SK-N-SH (cell line): ENCODE results near the gene PSME2. TPM values are rescaled to one million over a fixed set of nuclear protein-coding genes. Genes with fewer than 3 reads are reported as not detected.

Source experiments
- CTCF ChIA-PET: fragments of 300-600, 350-600 bp; formaldehyde crosslinking; extraction: SDS; loops from one replicate; lab custom pipeline; 2021; lab: Yijun Ruan, JAX
- POLR2A ChIA-PET: fragments of 350-600 bp; sonication (Branson Sonifier 250); formaldehyde crosslinking; extraction: SDS; loops from one replicate; lab custom pipeline; 2020; ENCODE audit warnings: antibody characterized with exemption, inconsistent platforms; lab: Yijun Ruan, JAX
- DNase-seq: peaks from one replicate; pipeline ENCODE4 v3.0.0; 2012
- H2AFZ ChIP-seq: fragments of 200-600 bp; sonication (generic); 2 replicates; pipeline ENCODE4 v1.8.1; 2016; ENCODE audit warnings: antibody characterized with exemption, mild to moderate bottlenecking, low read depth
- H3F3A ChIP-seq: fragments of 200-600 bp; sonication (generic); replicated peaks from 2 replicates; pipeline ENCODE3; 2016; ENCODE audit warnings: antibody characterized with exemption, mild to moderate bottlenecking; ENCODE audit not compliant: insufficient read depth
- H3K27ac ChIP-seq, 2 experiments: fragments of 200-500 bp in 1 of 2; fragments of 200-600 bp in 1 of 2; sonication (Bioruptor generic) in 1 of 2; sonication (generic), shearing (Covaris generic) in 1 of 2; 2 replicates each; pipeline versions ENCODE4 v1.5.1 to v1.6.1; 2014 to 2016; ENCODE audit warnings: low read depth in 2 of 2, inconsistent platforms in 1 of 2, low read length in 1 of 2, mild to moderate bottlenecking in 1 of 2, mixed read lengths in 1 of 2
- H3K27me3 ChIP-seq: fragments of 200-600 bp; sonication (generic), shearing (Covaris generic); 2 replicates; pipeline ENCODE4 v1.6.1; 2016; ENCODE audit warnings: mixed run types; ENCODE audit not compliant: insufficient read depth
- H3K36me3 ChIP-seq, 2 experiments: fragments of 200-500 bp in 1 of 2; fragments of 200-600 bp in 1 of 2; sonication (Bioruptor generic) in 1 of 2; sonication (generic) in 1 of 2; replicated peaks in 1 of 2; 2 replicates each; pipeline versions ENCODE3 to v1.5.1; 2014 to 2016; ENCODE audit warnings: low read length in 1 of 2, mild to moderate bottlenecking in 1 of 2; ENCODE audit not compliant: insufficient read depth in 2 of 2, control insufficient read depth in 1 of 2
- H3K4me1 ChIP-seq, 2 experiments: fragments of 200-500 bp in 1 of 2; fragments of 200-600 bp in 1 of 2; sonication (Bioruptor generic) in 1 of 2; sonication (generic), shearing (Covaris generic) in 1 of 2; 2 replicates each; pipeline versions ENCODE4 v1.5.1 to v1.6.1; 2014 to 2016; ENCODE audit warnings: low read depth in 1 of 2, low read length in 1 of 2, mixed run types in 1 of 2; ENCODE audit not compliant: insufficient read depth in 2 of 2, control insufficient read depth in 1 of 2
- H3K4me2 ChIP-seq: fragments of 200-600 bp; sonication (generic), shearing (Covaris generic); 2 replicates; pipeline ENCODE4 v1.6.1; 2017; ENCODE audit warnings: mixed run types
- H3K4me3 ChIP-seq, 2 experiments: fragments of 200-500 bp in 1 of 2; fragments of 200-600 bp in 1 of 2; sonication (Bioruptor generic) in 1 of 2; sonication (generic), shearing (Covaris generic) in 1 of 2; 2 replicates each; pipeline versions ENCODE4 v1.5.1 to v1.8.1; 2014 to 2016; ENCODE audit warnings: low read depth in 2 of 2, inconsistent platforms in 1 of 2, low read length in 1 of 2, mild to moderate bottlenecking in 1 of 2, mixed read lengths in 1 of 2, moderate library complexity in 1 of 2
- H3K79me2 ChIP-seq: fragments of 200-600 bp; sonication (generic); 2 replicates; pipeline ENCODE4 v1.8.1; 2017; ENCODE audit warnings: mild to moderate bottlenecking; ENCODE audit not compliant: insufficient read depth
- H3K9ac ChIP-seq: fragments of 200-600 bp; sonication (generic); 2 replicates; pipeline ENCODE4 v1.6.1; 2017; ENCODE audit warnings: mixed run types
- H3K9me2 ChIP-seq: fragments of 200-600 bp; sonication (generic); 2 replicates; pipeline ENCODE4 v1.6.1; 2017; ENCODE audit warnings: mixed run types
- H3K9me3 ChIP-seq: fragments of 200-600 bp; sonication (generic); 2 replicates; pipeline ENCODE4 v1.6.1; 2017; ENCODE audit warnings: mixed run types, mild to moderate bottlenecking, moderate library complexity
- H4K20me1 ChIP-seq: fragments of 200-600 bp; sonication (generic); 2 replicates; pipeline ENCODE4 v1.6.1; 2017; ENCODE audit warnings: mild to moderate bottlenecking, mixed run types; ENCODE audit not compliant: insufficient read depth
- FOSL2 ChIP-seq: IDR thresholded peaks from 2 replicates; pipeline ENCODE4 v1.4.0; 2012; ENCODE audit warnings: low read depth, mild to moderate bottlenecking, moderate library complexity, borderline replicate concordance
- FOXM1 ChIP-seq: IDR thresholded peaks from 2 replicates; pipeline ENCODE4 v1.4.0; 2012; ENCODE audit warnings: low read depth, mild to moderate bottlenecking
- GABPA ChIP-seq: IDR thresholded peaks from 2 replicates; pipeline ENCODE4 v1.4.0; 2012; ENCODE audit warnings: low read depth, mild to moderate bottlenecking
- GATA2 ChIP-seq: sonication (generic); formaldehyde crosslinking; IDR thresholded peaks from 2 replicates; pipeline ENCODE4 v1.5.0; 2020; ENCODE audit warnings: mild to moderate bottlenecking, missing genetic modification reagents
- MEF2A ChIP-seq: IDR thresholded peaks from 2 replicates; pipeline ENCODE4 v1.4.0; 2012; ENCODE audit warnings: low read depth, borderline replicate concordance
- MXI1 ChIP-seq: IDR thresholded peaks from 2 replicates; pipeline ENCODE4 v1.6.1; 2012; ENCODE audit warnings: mild to moderate bottlenecking, low read depth, low read length, improper control_type of control experiment
- RCOR1 ChIP-seq: fragments of 150-350 bp; IDR thresholded peaks from 2 replicates; pipeline ENCODE4 v1.6.1; 2017; ENCODE audit warnings: antibody characterized with exemption, low read length
- TCF12 ChIP-seq: IDR thresholded peaks from 2 replicates; pipeline ENCODE4 v1.4.0; 2012
- WGBS: methylation state at CpG from one replicate; pipeline ENCODE4 v1.1.6; 2017; ENCODE audit warnings: low lambda C conversion rate; 5-methylcytosine and 5-hydroxymethylcytosine counted together
- polyA plus RNA-seq, 3 experiments: library from polyadenylated mRNA; depleted of rRNA; stranded (reverse); fragments of >200 nt; gene quantifications; 2 replicates each; pipeline ENCODE4 v1.2.3, GENCODE V29; 2012
- TF ChIP-seq, protein P1 (sequence below): fragments of 200-600 bp; sonication (generic); IDR thresholded peaks from 2 replicates; pipeline ENCODE4 v1.6.1; 2017; ENCODE audit warnings: antibody characterized with exemption, mild to moderate bottlenecking, moderate library complexity
- TF ChIP-seq, protein P2 (sequence below): IDR thresholded peaks from 2 replicates; pipeline ENCODE4 v1.6.1; 2012; ENCODE audit warnings: mild to moderate bottlenecking, low read depth, low read length, moderate library complexity
- TF ChIP-seq, protein P3 (sequence below): fragments of 150-350 bp; IDR thresholded peaks from 2 replicates; pipeline ENCODE4 v1.6.1; 2016; ENCODE audit warnings: mild to moderate bottlenecking, low read depth, low read length
- TF ChIP-seq, protein P4 (sequence below): IDR thresholded peaks from 2 replicates; pipeline ENCODE4 v1.4.0; 2012; ENCODE audit warnings: low read depth, borderline replicate concordance

The PSME2 gene
- polyA plus RNA-seq, 1 of the 3 experiments (the other 2 are of a cell fraction): 147 TPM

DNA sequence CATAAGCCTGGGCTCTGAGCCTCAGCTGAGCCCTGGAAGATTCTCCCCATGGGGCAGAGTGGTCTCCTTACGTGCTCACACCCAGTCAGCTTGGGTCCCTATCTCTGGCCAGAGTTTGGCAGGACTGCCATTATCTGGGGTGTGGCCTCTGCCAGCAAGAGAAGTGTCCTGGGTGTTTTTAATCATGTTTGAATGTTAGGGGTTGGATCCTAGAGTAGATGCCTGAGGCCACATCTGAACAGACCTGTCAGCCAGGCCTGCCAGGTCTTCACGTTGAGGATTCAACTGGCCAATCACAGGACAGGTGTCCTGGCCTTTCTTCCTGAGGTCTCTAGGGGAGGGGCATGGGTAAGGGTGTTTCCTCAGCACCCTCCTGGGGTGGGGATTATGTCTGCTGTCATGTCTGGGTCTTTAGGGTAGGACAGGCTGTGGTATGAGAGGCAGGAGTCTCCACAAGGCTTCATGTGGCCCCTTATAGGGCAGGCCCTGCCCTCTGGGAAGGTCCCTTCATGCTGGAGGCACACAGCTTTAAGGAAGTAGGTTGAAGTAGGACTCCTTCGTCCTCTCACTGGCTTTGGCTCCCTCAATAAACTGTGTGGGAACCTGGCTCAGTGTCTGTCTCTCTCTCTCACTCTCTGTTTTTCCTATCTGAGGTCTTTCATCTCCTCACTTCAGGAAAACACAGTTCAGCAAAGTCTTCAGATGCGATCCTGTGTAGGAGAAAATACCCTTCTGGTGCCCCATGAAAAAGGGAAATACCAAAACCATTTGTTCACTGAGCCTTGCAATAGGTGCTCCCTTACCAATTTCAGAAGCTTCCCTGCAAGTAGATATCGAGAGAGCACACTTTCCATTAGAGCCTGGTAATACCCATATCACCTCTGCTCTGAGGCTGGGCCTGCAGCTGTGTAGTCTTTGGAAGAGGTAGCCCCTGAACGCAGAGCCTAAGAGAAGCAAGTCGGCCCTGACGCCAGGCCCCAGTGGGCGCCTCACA is 22.7 kb downstream of the PSME2 start:
- ChIA-PET CTCF (interaction anchor here (1.8 to 2.0 kb wide), 2 partner anchors 15 kb away, joined by 5 to 7 read pairs; no protein-coding TSS in a partner anchor), POLR2A (interaction anchor here (1.1 kb wide), 1 partner anchor 10 kb away, joined by 6 read pairs; no protein-coding TSS in a partner anchor)
- Histone ChIP-seq H2AFZ (no peak overlapping the region), H3K4me1 (no peaks in the 10 kb centered on the region), H3K4me2 (no peak overlapping the region), H4K20me1 (no peaks in the 10 kb centered on the region), H3K27ac (no peak overlapping the region), H3K9ac (no peak overlapping the region), H3K79me2 (no peaks in the 10 kb centered on the region), H3K9me3 (no peaks in the 10 kb centered on the region), H3F3A (peaks cover 2% of the 10 kb centered on the region), H3K9me2 (no peaks in the 10 kb centered on the region), H3K27me3 (no peaks in the 10 kb centered on the region), H3K4me3 (no peak overlapping the region), H3K36me3 (peaks cover 3 to 27% of the 10 kb centered on the region in 2 experiments)
- no peak for DNase-seq
- TF ChIP-seq, protein P1, sequence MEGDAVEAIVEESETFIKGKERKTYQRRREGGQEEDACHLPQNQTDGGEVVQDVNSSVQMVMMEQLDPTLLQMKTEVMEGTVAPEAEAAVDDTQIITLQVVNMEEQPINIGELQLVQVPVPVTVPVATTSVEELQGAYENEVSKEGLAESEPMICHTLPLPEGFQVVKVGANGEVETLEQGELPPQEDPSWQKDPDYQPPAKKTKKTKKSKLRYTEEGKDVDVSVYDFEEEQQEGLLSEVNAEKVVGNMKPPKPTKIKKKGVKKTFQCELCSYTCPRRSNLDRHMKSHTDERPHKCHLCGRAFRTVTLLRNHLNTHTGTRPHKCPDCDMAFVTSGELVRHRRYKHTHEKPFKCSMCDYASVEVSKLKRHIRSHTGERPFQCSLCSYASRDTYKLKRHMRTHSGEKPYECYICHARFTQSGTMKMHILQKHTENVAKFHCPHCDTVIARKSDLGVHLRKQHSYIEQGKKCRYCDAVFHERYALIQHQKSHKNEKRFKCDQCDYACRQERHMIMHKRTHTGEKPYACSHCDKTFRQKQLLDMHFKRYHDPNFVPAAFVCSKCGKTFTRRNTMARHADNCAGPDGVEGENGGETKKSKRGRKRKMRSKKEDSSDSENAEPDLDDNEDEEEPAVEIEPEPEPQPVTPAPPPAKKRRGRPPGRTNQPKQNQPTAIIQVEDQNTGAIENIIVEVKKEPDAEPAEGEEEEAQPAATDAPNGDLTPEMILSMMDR: no peak
- TF ChIP-seq TCF12 (no peak), FOXM1 (no peak), MEF2A (no peak), GATA2 (CRISPR knock-in tag) (no peak), MXI1 (no peak), FOSL2 (no peak), GABPA (no peak), RCOR1 (no peak)
- TF ChIP-seq, protein P2, sequence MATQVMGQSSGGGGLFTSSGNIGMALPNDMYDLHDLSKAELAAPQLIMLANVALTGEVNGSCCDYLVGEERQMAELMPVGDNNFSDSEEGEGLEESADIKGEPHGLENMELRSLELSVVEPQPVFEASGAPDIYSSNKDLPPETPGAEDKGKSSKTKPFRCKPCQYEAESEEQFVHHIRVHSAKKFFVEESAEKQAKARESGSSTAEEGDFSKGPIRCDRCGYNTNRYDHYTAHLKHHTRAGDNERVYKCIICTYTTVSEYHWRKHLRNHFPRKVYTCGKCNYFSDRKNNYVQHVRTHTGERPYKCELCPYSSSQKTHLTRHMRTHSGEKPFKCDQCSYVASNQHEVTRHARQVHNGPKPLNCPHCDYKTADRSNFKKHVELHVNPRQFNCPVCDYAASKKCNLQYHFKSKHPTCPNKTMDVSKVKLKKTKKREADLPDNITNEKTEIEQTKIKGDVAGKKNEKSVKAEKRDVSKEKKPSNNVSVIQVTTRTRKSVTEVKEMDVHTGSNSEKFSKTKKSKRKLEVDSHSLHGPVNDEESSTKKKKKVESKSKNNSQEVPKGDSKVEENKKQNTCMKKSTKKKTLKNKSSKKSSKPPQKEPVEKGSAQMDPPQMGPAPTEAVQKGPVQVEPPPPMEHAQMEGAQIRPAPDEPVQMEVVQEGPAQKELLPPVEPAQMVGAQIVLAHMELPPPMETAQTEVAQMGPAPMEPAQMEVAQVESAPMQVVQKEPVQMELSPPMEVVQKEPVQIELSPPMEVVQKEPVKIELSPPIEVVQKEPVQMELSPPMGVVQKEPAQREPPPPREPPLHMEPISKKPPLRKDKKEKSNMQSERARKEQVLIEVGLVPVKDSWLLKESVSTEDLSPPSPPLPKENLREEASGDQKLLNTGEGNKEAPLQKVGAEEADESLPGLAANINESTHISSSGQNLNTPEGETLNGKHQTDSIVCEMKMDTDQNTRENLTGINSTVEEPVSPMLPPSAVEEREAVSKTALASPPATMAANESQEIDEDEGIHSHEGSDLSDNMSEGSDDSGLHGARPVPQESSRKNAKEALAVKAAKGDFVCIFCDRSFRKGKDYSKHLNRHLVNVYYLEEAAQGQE: no peak
- TF ChIP-seq, protein P3, sequence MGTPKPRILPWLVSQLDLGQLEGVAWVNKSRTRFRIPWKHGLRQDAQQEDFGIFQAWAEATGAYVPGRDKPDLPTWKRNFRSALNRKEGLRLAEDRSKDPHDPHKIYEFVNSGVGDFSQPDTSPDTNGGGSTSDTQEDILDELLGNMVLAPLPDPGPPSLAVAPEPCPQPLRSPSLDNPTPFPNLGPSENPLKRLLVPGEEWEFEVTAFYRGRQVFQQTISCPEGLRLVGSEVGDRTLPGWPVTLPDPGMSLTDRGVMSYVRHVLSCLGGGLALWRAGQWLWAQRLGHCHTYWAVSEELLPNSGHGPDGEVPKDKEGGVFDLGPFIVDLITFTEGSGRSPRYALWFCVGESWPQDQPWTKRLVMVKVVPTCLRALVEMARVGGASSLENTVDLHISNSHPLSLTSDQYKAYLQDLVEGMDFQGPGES: no peak
- TF ChIP-seq, protein P4, sequence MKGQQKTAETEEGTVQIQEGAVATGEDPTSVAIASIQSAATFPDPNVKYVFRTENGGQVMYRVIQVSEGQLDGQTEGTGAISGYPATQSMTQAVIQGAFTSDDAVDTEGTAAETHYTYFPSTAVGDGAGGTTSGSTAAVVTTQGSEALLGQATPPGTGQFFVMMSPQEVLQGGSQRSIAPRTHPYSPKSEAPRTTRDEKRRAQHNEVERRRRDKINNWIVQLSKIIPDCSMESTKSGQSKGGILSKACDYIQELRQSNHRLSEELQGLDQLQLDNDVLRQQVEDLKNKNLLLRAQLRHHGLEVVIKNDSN: no peak
- WGBS: 83% methylated on average over 4 of the region's 9 CpGs
